NCI-H128 (cell line): ENCODE data around the gene PELI3.
"Not testable (repeated sequence)": the region's sequence is repeated elsewhere in the genome, so short reads cannot be mapped to it uniquely, and the experiment has no call there.

Experiments used
- DNase-seq: peaks from one replicate; lab custom pipeline; 2025; ENCODE audit not compliant: unreplicated experiment; lab: John Stamatoyannopoulos, UW

Gene PELI3

DNA sequence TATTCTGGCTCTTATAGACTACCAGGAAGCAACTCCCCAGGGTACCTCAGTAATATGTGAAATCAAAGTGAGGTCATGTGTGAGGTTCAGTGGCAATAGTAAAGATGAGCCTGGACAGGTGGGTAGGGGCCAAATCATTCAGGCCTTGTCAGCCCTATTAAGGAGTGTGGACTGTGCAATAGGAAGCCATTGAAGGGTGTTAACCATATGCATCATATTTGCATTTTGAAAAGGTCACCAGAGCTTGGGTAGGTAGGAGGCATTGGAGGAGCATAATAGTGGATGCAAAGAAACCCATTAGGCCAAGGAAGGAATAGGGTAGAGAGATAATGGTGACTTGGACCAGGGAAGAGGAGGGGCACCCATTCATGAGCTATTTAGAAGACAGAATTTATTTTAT is 19.7 kb upstream of the PELI3 start:
- no peak for DNase-seq

DNA sequence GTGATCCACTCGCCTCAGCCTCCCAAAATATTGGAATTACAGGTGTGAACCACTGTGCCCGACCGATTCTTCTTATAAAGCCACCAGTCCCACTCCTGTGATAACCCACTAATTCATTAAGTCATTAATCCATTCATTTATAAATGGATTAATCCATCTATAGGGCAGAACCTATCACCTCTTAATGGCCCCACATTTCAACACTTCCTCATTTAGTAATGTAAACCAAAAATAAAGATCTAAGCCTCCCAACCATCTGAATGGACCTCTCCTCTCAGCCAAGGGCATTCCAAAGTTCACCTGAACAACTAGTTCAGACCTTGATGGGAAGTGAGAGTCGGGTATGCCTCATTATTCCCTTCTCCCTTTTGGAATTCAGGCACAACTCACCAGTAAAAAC is 18.2 kb upstream of the PELI3 start:
- DNase-seq, result no peak

DNA sequence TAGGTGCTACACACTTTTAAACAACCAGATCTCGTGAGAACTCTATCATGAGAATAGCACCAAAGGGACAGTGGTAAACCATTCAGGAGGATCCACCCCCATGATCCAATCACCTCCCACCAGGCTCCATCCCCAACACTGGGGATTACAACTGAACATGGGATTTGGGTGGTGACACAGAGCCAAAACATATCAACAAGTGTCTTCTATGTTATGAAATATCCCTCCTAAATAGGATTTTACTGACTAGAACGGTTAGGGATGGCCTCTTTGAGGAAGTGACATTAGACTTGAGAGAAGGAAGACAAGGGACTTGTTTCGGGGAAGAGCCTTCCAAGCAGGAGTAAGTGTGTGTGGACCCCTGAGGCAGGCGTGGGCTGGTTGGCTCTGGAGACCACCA is 16.1 kb upstream of the PELI3 start:
- DNase-seq, result no peak

DNA sequence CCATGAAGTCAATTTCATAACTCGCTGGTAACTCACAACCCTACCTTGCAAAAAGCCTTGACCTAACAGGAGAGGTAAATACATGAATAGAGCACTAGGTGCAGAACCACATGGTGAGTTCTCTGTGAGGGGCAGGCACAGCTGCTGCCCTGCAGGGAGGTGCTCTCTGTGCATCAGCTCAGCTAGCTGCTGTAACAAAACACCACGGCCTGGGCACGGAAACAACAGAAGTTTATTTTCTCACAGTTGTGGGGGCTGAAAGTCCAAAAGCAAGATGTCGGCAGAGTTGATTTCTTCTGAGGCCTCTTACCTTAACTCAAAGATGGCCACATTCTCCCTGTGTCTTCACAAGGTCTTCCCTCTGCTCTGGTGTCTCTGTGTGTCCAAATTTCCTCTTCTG is 15.0 kb upstream of the PELI3 start:
- DNase-seq, result no peak

DNA sequence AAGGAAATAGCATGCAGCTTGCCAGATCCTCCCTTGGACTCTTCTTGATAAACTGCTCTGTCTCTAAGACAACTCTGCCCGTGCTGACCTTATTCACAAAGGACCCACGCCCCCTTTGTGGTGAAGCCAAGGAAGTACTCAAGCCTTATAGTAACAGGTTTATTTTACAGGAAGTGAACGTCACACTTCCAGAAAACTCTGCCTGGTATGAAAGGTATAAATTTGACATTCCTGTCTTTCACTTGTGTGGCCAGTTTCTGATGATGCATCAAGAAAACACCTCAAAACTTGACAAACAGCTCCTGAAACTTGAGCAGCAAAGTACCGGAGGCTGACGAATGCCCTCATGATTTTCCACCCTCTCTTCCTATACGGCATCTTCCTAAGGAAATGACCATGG is 12.5 kb upstream of the PELI3 start:
- DNase-seq, result no peak

DNA sequence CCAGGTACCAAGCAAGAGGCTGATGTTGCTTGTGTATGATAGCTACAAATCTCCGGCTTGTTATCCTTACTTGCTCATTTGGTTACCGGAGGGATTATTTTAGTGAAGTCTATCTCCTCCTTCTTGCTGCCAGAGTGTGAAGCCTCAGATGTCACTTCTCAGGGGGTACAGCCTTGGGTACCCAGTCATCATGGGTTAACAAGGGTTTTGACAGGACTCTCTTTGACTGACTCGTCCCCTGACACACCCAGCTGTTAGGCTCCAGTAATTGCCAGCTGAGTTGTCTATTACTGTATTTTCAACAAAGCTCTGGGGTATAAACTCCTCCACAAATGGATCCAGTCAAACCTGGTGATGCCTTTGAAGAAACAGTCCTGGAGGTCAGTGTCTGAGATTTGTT is 11.9 kb upstream of the PELI3 start:
- DNase-seq, result no peak

DNA sequence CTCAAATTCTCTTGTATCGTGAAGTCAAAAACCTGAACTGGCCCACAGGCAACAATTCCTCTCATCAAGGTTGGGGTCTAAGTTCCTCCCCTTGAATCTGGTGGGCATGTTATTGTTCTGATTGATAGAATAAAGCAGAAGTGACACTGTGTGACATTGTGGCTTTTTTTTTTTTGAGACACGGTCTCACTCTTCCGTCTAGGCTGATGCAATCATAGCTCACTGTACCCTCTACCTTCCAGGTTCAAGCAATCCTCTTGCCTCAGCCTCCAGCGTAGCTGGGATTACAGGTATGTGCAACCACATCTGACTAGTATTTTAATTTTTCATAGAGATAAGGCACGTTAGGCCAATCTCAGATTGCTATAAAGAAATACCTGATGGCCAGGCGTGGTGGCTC is 8.9 kb upstream of the PELI3 start:
- no peak for DNase-seq

DNA sequence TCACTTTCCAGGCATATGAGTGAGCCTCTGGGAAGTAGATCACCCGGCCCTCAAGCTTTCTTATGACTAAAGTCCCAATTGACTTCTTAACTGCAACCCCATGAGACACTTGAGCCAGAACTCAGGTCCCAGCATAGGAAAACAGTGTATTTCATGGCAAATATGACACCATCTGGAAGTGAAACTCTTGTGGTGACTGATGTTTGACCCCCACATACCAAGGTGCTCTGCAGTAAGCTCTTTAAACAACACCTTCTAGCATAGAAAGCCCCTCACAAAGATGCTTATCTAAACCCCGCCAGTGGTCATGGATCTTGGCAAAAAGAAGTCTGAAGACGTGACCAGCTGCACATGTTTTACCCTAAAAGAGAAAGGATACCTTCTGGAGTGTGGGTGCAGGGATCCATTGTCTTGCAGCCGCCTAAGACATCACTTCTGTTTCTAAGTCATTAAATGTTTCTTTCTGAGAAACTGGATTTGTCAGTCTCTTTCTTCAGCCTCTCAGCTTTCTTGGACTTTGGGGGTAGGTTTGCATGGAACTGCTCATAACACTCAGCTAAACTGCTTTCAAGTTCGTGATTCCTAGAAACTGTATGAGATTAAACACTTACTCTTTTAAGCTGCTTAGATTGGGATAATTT is 7.4 kb upstream of the PELI3 start:
- no peak for DNase-seq

DNA sequence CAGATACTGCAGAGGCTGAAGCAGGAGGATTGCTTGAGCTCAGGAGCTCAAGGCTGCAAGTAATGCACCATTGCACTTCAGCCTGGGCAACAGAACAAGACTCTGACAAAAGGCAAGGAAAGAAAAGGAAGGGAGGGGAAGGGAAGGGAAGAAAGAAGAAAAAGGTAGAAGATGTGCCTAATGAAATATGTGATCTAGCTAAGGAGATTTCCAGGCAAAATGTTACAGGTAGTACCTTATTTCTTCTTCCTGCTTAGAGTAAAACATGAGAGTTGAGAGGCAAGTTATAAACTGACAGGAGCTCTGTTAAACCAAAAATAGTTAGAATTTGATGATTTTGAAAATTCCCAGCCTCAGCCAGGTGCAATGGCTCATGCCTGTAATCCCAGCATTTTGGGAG is 4.7 kb upstream of the PELI3 start:
- no peak for DNase-seq

DNA sequence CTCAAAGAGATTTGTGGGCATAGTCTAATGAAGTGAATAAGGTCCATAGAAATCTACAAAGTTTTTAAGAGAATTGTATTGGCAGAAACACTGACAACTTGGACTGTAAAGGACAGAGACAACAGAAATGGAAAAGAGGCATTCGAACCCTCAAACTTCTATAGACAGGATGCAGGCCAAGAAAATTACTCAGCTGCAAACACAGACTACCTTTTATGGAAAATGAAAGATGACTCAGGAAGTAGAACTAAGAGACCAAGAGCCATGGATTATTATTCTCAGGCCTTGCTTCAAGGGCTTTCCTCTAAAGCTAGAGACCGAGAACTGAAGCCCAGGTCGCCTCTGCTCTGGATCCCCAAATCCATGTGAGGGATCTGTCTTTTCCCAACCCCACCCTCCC is 3.8 kb upstream of the PELI3 start:
- DNase-seq, result no peak

DNA sequence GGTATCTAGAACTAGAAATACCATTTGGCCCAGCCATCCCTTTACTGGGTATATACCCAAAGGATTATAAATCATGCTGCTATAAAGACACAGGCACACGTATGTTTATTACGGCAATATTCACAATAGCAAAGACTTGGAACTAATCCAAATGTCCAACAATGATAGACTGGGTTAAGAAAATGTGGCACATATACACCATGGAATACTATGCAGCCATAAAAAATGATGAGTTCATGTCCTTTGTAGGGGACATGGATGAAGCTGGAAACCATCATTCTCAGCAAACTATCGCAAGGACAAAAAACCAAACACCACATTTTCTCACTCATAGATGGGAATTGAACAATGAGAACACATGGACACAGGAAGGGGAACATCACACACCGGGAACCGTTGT is 2.6 kb upstream of the PELI3 start:
- DNase-seq, result not testable (repeated sequence)

DNA sequence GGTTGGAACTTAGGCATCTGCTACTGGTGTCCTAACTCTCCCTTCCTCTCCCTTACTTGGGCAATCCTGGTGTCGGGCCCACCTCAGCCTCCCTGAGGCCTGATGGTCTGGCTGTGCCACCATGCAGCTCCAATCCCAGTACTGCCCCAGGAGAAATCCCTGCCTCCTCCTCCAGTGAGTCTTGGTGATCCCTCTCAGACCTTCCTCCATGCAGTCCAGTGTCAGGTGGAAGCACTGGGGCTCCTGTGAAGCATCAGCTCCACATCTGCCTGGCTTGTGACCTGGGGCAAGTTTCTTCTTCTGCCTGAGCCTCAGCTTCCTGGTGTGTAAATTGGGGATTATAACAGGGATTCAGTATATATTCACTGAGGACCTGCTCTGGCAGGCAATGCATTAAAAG is 1.8 kb upstream of the PELI3 start:
- no peak for DNase-seq

DNA sequence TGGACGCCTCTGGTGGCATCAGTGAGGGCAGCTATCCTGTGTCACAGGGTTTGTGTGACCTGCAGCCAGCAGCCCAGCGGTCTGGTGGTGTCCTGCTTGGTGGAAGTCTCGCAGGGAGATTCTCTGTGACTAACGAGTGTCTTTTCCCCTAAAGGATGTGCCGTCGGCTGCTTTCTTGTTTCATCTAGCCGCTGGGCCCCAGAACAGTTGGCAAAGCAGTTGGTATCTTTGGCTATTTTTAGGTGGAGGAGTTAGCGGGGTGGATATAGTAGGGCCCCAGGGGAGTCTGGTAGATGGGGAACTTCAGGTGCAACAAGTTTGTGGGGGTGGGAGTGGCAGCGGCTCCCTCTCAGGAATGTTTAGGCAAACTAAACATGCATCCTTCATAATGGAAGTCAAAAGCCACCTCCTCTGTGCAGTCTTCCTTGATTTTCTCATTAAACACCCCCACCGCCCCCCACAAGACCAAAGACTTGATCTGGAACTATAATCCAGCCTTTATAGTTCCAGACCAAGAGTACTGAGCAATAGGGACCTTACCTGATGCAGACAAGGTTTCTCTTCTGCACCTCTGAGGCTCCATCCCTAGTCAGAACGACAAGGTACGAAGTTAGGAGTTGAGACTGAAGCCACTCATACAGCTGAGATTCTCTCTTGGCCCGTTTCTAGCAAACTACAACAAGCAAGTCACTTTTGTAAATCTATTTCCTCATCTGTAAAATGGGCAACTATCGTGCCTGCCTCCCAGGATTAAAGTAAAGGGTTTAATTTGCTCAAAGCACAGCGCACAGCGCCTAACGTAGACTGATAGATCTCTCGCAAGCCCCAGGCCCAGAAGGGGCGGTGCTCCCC is 1.1 kb upstream of the PELI3 start:
- DNase-seq, result no peak

DNA sequence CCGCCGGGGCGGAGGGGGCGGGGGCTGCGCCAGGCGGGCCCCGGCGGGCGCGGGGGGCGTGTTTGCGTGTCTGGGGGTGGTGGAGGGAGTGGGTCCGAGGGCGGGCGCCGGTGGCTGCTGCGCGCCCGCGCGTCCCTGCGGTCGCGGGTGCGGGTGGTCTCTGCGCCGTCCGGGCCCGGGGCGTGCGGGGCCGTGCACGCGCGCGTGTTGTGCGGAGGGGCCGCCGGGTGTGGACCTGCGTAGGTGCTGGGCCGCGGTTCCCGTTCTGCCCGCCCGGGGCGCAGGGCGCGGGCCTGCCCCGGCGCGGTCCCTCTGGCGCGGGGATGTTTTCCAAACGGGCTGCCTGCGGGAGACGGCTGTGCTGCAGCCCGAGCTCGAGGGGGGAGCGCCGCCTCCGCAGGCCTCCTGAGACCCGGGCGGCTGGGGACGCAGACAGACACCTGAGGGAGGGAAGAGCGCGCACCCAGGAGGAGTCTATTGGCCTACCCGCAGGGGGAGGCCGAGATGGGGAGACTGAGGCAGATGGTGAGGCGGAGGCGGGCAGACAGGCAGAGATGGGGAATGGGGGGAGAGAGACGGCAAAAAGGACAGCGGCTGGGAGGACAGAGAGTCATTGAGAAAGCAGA is 442 bp downstream of the PELI3 start:
- DNase-seq, result no peak

DNA sequence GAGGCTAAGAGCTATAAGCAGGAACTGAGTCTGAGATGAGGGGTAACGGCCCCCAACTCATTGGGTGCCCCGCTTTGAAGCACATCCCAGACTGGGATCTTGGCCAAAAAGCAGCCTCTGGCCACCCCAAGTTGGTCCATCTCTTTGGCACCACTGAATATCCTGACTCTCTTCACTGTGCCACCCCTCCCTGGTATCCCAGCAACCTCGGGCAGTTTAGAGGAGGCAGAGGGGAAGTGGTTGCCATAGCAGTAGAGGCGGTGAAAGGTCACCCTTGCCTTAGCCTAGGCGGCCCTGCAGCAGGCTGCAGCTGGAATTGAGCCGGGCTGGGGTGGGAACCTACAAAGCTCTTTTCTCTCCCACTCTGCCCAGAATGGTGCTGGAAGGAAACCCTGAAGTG is 1.1 kb downstream of the PELI3 start:
- no peak for DNase-seq

DNA sequence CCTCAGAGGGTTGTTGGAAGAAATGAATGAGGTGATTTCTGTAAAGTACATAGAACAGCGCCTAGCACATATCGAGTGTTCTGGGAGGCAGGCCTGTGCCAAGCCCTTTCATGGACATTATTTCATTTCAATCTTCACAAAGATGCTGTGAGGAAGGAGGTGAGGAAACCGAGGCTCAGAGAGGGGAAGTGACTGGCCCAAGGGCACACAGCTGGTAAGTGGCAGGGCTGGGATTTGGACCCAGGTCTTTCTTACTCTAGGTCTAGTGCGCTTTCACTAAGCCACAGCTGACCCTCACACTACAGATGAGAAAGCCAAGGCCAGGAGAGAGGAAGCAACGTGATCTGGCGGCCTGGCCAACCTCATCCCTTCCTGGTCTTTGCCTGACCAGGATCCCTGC is 2.0 kb downstream of the PELI3 start:
- no peak for DNase-seq

DNA sequence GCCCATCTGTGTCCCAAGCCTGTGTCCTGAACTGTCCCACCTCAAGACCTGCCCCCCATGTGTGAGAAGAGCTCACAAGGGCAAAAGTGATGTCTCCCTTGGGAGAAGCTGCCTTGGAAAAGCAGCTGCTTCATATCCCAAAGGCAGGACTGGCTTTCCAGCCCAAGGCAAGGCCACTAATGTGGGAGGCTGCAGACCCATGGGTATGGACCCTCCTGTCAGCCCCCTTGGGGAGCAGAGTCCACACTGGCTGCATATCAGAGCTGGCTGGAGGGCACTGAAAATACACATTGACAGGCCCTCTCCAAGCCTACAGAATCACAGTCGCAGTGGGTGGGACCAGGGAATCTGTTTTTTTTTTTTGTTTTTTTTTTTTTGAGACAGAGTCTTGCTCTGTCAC is 2.7 kb downstream of the PELI3 start:
- no peak for DNase-seq

DNA sequence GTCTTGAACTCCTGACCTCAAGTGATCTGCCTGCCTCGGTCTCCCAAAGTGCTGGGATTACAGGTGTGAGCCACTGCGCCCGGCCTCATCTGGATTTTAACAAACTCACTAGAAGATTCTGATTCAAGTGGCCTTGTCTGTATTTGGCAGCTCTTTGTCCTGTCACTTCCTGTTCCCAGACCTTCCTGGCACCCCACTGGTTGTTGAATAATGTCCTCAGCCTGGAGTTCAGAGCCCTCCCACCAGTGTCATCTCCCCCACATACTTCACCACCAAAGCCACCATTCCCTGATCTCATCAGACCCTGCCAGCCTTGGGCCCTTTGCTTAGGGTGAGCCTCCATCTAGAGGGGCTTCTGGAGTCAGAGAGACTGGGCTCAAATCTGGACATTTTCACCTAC is 3.3 kb downstream of the PELI3 start:
- DNase-seq, result no peak

DNA sequence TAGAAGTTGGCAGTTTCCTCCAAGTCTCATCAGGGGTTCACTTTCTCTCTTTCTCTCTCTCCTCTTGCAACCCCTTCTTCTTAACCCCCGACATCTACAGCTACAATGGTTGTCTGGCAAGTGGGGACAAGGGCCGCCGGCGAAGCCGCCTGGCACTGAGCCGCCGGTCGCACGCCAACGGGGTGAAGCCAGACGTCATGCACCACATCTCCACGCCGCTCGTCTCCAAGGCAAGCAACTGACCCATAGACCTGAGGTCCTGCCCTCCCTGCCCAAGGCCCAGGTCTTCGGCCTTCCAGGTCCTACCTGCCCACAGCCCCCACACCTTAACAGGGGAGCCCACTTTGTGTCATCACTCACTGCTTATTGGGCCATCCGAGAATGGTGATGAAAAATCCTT is 4.4 kb downstream of the PELI3 start:
- DNase-seq, result no peak

DNA sequence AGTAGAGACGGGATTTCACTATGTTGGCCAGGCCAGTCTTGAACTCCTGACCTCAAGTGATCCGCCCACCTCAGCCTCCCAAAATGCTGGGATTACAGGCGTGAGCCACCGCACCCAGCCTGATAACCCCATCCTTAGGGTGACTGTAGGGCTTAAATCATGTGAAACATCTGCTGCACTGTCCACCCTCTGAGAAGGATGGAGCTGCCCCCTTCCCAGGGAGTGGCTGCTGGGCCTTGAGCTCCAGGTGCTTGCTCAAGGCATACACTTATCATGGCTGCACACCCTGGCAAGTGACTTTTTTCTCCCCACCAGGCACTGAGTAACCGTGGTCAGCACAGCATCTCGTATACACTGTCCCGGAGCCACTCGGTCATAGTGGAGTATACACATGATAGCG is 5.3 kb downstream of the PELI3 start:
- DNase-seq, result no peak

DNA sequence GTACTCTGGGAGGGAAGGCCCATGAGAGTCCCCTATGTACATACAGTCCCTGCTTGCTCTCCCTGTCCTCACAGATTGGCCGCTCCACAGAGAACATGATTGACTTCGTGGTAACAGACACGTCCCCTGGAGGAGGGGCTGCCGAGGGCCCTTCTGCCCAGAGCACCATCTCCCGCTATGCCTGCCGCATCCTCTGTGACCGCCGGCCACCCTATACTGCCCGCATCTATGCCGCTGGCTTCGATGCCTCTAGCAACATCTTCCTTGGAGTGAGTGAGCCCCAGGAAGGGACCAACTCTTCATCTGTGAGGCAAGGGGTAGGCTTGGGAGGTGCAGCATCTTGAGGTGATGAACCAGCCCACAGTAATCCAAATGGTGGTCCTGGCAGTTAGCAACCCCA is 6.5 kb downstream of the PELI3 start:
- no peak for DNase-seq
